Uterus (tissue), 4 donors: ENCODE data around the gene TEN1. TPM values are rescaled to one million over a fixed set of nuclear protein-coding genes. Genes with fewer than 3 reads are reported as not detected.

Experiments used
- DNase-seq, 2 donors: peaks; one replicate each; pipeline ENCODE4 v3.0.0-alpha.2; 2019 to 2020
- H3K27ac ChIP-seq, 2 donors: fragments of 200-600 bp; sonication (generic); 1 replicate in 1 of 2; 2 replicates in 1 of 2; pipeline ENCODE4 v1.5.1; 2016 to 2018
- H3K27me3 ChIP-seq, 2 donors: fragments of 200-600 bp; sonication (generic); one replicate each; pipeline ENCODE4 v1.5.1; 2018 to 2019; ENCODE audit warnings: control low read depth in 1 of 2
- H3K36me3 ChIP-seq, 2 donors: fragments of 200-600 bp; sonication (generic); one replicate each; pipeline ENCODE4 v1.5.1; 2019; ENCODE audit warnings: control low read depth in 1 of 2
- H3K4me1 ChIP-seq, 2 donors: fragments of 200-600 bp; sonication (generic); one replicate each; pipeline ENCODE4 v1.5.1; 2018 to 2019; ENCODE audit warnings: control low read depth in 1 of 2
- H3K4me3 ChIP-seq, 2 donors: fragments of 200-600 bp; sonication (generic); 1 replicate in 1 of 2; 2 replicates in 1 of 2; pipeline ENCODE4 v1.5.1; 2018 to 2019; ENCODE audit warnings: mild to moderate bottlenecking in 1 of 2
- H3K9me3 ChIP-seq, 2 donors: fragments of 200-600 bp; sonication (generic); one replicate each; pipeline ENCODE4 v1.5.1; 2019; ENCODE audit warnings: control low read depth in 1 of 2
- POLR2A ChIP-seq, 2 donors: fragments of 450-650 bp; IDR thresholded peaks; one replicate each; pipeline ENCODE4 v1.6.1; 2016; ENCODE audit warnings: antibody characterized with exemption in 2 of 2, mild to moderate bottlenecking in 1 of 2, moderate library complexity in 1 of 2
- intact Hi-C: fragments of 100-400 bp; cut with DNase I; formaldehyde crosslinking; loops from one replicate; pipeline ENCODE4 v1.15.1; 2023; ENCODE audit warnings: low total_unique reads
- total RNA-seq, 4 donors: library from RNA; depleted of rRNA in 3 of 4; stranded (reverse); fragments of >200 nt in 3 of 4; gene quantifications; one replicate each; pipeline versions ENCODE4 v1.1.0 to v1.2.4, GENCODE V29; 2014 to 2023
- TF ChIP-seq, protein P1 (sequence below), 4 experiments: fragments of 200-600 bp in 2 of 4; fragments of 450-650 bp in 2 of 4; sonication (generic) in 2 of 4; IDR thresholded peaks; one replicate each; pipeline ENCODE4 v1.5.1; 2016 to 2019; ENCODE audit warnings: antibody characterized with exemption in 4 of 4, mild to moderate bottlenecking in 2 of 4, moderate library complexity in 1 of 4
- donor health status: DM: yes; HTN: yes; CAD: no.

TEN1 gene
- total RNA-seq, 4 donors from 2014 or later, result 3.1 to 17.2 (median 15.0) TPM

GRCh38 chr17:76000016-76000754, 21.1 kb downstream of the TEN1 start:
- no peak for TF ChIP-seq POLR2A (IDR thresholded peaks at IDR 0.05)
- TF ChIP-seq, protein P1, sequence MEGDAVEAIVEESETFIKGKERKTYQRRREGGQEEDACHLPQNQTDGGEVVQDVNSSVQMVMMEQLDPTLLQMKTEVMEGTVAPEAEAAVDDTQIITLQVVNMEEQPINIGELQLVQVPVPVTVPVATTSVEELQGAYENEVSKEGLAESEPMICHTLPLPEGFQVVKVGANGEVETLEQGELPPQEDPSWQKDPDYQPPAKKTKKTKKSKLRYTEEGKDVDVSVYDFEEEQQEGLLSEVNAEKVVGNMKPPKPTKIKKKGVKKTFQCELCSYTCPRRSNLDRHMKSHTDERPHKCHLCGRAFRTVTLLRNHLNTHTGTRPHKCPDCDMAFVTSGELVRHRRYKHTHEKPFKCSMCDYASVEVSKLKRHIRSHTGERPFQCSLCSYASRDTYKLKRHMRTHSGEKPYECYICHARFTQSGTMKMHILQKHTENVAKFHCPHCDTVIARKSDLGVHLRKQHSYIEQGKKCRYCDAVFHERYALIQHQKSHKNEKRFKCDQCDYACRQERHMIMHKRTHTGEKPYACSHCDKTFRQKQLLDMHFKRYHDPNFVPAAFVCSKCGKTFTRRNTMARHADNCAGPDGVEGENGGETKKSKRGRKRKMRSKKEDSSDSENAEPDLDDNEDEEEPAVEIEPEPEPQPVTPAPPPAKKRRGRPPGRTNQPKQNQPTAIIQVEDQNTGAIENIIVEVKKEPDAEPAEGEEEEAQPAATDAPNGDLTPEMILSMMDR (IDR thresholded peaks at IDR 0.05), result peak; percentile 26 to 52 (median 38)
- Histone ChIP-seq H3K27me3 (no peaks in the 10 kb centered on the region), H3K4me3 (no peak overlapping the region), H3K9me3 (no peaks in the 10 kb centered on the region), H3K36me3 (no peaks in the 10 kb centered on the region), H3K27ac (no peak overlapping the region), H3K4me1 (no peaks in the 10 kb centered on the region)
- no peak for DNase-seq
- intact Hi-C loops, result no loop called here

DNA sequence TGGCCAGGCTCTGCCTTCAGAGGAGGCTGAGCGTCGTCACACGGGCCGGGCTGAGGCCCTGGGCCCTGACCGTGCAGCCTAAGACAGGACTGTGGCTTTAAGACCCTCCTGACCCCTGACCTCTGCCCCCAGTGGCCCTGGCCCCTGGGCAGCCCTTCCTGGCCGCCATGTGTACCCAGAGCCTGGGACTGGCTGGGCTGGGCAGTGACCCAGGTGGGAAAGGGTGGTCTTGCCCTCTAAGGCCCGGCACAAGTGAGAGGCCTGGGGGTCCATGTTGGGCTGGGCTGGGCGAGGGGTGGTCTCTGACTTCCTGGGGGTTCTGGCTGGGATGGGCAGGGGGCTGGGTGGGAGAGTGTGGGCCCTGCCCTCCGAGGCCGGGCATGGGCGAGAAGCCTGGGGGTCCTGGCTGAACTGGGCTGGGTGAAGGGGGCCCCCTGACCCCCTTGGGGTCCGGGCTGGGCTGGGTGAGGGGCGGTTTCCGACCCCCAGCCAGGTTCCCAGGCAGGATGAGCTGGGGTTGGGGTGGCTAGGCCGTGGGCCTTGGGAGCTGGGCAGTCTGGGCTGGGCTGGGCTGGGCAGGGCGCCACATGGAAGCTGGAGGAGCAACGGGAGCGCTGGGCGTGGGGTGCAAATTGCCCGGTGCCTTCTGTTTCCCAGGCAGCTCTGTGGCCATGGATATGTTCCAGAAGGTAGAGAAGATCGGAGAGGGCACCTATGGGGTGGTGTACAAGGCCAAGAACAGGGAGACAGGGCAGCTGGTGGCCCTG, 21.9 kb downstream of the TEN1 start, which contains the start of gene CDK3:
Gene CDK3 (plus strand): TSS at position 101 of the 767 bp plus-strand sequence. CDS start 571 bp downstream, at position 672.
- Histone ChIP-seq H3K27ac (no peak within 1 kb of the TSS), H3K27me3 (no peaks in the 10 kb centered on the region), H3K36me3 (no peaks in the 10 kb centered on the region), H3K4me3 (no peak within 1 kb of the TSS), H3K9me3 (no peaks in the 10 kb centered on the region), H3K4me1 (no peaks in the 10 kb centered on the region)
- intact Hi-C loops, result no loop called here
- TF ChIP-seq POLR2A (IDR thresholded peaks at IDR 0.05), result no peak
- TF ChIP-seq, protein P1 (IDR thresholded peaks at IDR 0.05), result no peak
- no peak for DNase-seq

DNA sequence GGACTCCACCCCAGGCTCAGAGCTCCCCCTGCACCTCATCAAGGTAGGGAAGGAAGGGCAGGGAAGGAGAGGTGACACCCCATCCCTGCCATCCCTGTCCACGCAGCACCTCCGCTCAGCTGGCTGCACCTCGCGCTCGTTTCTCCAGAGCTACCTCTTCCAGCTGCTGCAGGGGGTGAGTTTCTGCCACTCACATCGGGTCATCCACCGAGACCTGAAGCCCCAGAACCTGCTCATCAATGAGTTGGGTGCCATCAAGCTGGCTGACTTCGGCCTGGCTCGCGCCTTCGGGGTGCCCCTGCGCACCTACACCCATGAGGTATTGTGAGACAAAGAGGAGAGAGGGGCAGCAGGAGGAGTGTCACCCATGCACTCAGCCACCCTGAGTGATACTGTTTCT, 23.1 kb downstream of the TEN1 start:
- Histone ChIP-seq H3K9me3 (no peaks in the 10 kb centered on the region), H3K27ac (no peak overlapping the region), H3K27me3 (no peaks in the 10 kb centered on the region), H3K4me1 (no peaks in the 10 kb centered on the region), H3K4me3 (no peak overlapping the region), H3K36me3 (no peaks in the 10 kb centered on the region)
- TF ChIP-seq, protein P1 (IDR thresholded peaks at IDR 0.05), result no peak
- no peak for TF ChIP-seq POLR2A (IDR thresholded peaks at IDR 0.05)
- intact Hi-C loops, result no loop called here
- DNase-seq, result no peak

GRCh38 chr17:76003915-76004314, 24.9 kb downstream of the TEN1 start:
- no peaks in the 10 kb centered on the region for H3K9me3 ChIP-seq
- no peaks in the 10 kb centered on the region for H3K4me1 ChIP-seq
- intact Hi-C loops, result loop anchor here (2.0 kb wide), 1 partner anchor 97 kb away; no protein-coding TSS in a partner anchor
- H3K4me3 ChIP-seq, result no peak overlapping the region
- no peak for TF ChIP-seq POLR2A (IDR thresholded peaks at IDR 0.05)
- TF ChIP-seq, protein P1 (IDR thresholded peaks at IDR 0.05), result no peak
- no peaks in the 10 kb centered on the region for H3K27me3 ChIP-seq
- no peaks in the 10 kb centered on the region for H3K36me3 ChIP-seq
- DNase-seq, result no peak
- no peak overlapping the region for H3K27ac ChIP-seq
